ENCODE results near the gene DMRTC2.

Gene DMRTC2

DNA sequence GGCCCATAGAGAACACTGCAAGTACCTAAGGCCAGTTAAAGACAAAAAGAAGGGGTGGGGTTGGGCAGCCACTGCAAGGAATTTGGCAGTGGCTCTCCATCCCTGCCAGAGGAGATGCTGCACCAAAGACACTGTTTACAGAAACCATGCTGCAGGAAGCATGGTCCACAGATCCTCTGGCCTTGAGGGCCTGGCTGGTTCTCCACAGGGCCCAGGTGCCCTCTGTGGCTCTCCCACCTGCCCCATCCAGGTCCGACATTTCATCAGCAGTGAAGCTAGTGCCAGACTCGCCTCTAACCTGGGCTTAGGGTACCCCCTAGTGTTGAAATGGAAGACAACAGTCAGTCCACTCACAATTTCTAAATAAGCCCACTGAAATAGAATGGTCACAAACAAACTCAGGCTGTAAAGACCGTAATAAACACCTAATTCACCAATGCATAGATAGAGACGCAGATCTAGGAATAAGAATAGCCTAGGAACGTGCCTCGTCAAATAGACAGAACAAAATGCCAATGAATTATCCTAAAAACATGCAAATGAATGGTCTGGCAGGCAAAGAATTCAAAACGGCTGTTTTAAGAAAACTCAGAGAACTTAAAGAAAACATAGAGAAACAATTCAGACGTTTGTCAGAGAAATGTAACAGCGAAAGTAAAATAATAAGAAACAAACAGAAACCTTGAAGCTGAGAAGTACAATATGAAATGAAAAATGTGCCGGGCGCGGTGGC is 23.7 kb upstream of the DMRTC2 start:
- H3K4me3 ChIP-seq: no peak overlapping the region
- H3K4me1 ChIP-seq: no peaks in the 10 kb centered on the region
- TF ChIP-seq, protein P1, sequence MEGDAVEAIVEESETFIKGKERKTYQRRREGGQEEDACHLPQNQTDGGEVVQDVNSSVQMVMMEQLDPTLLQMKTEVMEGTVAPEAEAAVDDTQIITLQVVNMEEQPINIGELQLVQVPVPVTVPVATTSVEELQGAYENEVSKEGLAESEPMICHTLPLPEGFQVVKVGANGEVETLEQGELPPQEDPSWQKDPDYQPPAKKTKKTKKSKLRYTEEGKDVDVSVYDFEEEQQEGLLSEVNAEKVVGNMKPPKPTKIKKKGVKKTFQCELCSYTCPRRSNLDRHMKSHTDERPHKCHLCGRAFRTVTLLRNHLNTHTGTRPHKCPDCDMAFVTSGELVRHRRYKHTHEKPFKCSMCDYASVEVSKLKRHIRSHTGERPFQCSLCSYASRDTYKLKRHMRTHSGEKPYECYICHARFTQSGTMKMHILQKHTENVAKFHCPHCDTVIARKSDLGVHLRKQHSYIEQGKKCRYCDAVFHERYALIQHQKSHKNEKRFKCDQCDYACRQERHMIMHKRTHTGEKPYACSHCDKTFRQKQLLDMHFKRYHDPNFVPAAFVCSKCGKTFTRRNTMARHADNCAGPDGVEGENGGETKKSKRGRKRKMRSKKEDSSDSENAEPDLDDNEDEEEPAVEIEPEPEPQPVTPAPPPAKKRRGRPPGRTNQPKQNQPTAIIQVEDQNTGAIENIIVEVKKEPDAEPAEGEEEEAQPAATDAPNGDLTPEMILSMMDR (IDR thresholded peaks at IDR 0.05): peak in 1 of 2 experiments; percentile 12
- DNase-seq: no peak
- H3K9me3 ChIP-seq: no peaks in the 10 kb centered on the region
- no peaks in the 10 kb centered on the region for H3K36me3 ChIP-seq
- no peak overlapping the region for H3K27ac ChIP-seq
- intact Hi-C loops (cut with DNase I; ENCODE audit: low total_unique reads): no loop called here
- peaks cover 0 to 10% of the 10 kb centered on the region in 2 donors for H3K27me3 ChIP-seq

DNA sequence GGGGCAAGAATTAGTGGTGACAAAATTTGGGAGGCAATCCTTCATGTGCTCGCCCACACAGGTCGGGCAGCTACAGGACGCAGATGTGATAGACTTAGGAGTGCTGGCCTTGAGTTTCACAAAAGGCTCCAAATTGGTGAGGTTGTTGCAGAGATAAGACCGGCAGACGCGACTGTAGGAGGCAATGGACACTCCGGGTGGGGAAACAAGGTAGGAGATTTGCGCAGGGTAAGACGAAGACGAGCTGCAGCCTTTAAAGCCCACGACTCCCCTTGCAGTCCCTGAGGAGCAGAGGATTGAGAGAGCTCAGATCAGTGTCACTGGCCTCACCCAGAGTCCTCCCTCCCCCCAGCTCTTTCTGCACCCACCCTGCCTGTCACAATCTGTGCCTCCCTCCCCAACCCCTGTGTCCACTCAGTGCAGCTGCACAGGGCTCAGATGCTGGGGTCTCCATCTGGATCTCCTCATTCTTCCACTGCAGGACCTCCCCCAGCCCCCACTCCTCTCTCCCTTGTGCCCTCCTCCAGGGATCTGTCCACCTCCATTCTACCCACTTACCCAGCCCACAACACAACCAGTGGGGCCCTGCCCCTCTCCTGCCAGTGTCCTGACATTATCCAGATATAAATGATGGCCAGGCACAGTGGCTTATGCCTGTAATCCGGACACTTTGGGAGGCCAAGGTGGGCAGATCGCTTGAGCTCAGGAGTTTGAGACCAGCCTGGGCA is 6.7 kb upstream of the DMRTC2 start:
- Histone ChIP-seq H3K4me1 (no peaks in the 10 kb centered on the region), H3K27ac (no peak overlapping the region), H3K9me3 (no peaks in the 10 kb centered on the region), H3K27me3 (peaks cover 0 to 49% of the 10 kb centered on the region in 2 donors), H3K36me3 (no peaks in the 10 kb centered on the region), H3K4me3 (no peak overlapping the region)
- intact Hi-C loops (cut with DNase I; ENCODE audit: low total_unique reads): no loop called here
- DNase-seq: no peak
- TF ChIP-seq, protein P1 (IDR thresholded peaks at IDR 0.05): no peak

DNA sequence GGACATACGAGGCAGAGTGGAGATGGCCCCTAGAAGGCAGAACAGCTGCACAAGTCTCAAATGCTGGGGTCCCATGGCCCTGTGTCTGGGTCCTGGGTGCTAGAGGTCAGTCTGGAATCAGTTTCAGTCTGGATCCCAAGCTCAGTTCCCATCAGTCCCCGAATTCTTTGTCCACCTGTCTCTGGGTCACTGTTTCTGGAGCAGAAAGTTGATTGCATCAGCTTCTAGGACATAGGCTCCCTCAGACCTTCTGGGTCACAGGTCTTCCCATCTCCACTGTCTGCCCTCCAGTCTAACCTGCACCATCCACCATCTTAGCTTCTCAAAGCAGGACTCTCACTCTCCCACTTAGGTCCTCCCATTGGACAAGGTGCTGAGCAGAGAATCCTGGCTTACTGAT is 5.6 kb upstream of the DMRTC2 start:
- DNase-seq: no peak
- Histone ChIP-seq H3K4me1 (no peaks in the 10 kb centered on the region), H3K27me3 (peaks cover 0 to 54% of the 10 kb centered on the region in 2 donors), H3K9me3 (no peaks in the 10 kb centered on the region), H3K4me3 (no peak overlapping the region), H3K27ac (no peak overlapping the region), H3K36me3 (no peaks in the 10 kb centered on the region)
- intact Hi-C loops (cut with DNase I; ENCODE audit: low total_unique reads): no loop called here
- TF ChIP-seq, protein P1 (IDR thresholded peaks at IDR 0.05): no peak

DNA sequence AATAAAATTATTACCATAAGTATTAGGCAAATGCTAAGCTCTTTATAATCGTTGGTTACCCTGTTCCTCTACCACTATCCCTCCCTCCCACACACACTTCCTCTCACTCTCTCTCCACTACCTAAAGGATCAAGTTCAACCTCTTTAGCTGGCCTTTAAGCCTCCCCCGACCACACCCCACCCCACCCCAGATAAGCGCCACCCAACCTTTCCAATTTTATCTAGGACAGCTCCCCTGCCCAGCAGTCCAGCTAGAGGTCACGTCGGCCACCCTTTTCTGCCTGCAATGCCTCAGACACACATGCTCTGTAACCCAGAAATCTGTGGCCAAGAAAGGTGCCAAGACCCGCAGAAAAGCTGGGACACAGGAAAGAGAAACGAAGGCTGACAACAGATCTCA is 1.5 kb upstream of the DMRTC2 start:
- Histone ChIP-seq H3K36me3 (no peaks in the 10 kb centered on the region), H3K27ac (no peak overlapping the region), H3K4me1 (no peaks in the 10 kb centered on the region), H3K4me3 (no peak overlapping the region), H3K27me3 (peaks cover 0 to 27% of the 10 kb centered on the region in 2 donors), H3K9me3 (no peaks in the 10 kb centered on the region)
- TF ChIP-seq, protein P1 (IDR thresholded peaks at IDR 0.05): no peak
- intact Hi-C loops (cut with DNase I; ENCODE audit: low total_unique reads): no loop called here
- DNase-seq: peak in 1 of 2 donors; percentile 4

DNA sequence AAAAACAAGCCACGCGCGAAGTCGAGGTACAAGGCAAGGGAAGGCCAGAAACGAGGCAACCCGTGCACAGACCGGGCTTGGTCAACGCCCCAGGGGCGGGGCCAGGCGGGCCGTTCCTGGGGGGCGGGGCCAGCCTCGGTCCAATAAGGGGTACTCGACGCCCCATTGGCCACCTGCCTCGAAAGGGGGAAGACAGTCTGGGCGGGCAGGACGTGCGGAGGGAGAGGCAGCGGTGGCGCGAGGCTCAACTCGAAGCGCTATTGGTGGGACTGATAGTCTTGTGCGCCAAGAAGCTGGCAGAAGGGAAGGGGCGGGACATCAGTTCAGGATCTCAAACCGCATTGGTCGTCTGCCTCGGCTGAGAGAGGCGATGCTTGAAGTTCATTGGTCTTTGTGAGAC is 241 bp upstream of the DMRTC2 start, which contains the start of gene LYPD4:
Gene LYPD4, minus strand, starts transcription at position 83 of the 400 bp plus-strand sequence. CDS start 5,398 bp downstream, outside the sequence.
- Histone ChIP-seq H3K36me3 (no peaks in the 10 kb centered on the region), H3K27ac (no peak within 1 kb of the TSS), H3K9me3 (no peaks in the 10 kb centered on the region), H3K27me3 (peaks cover 0 to 24% of the 10 kb centered on the region in 2 donors), H3K4me3 (no peak within 1 kb of the TSS), H3K4me1 (no peaks in the 10 kb centered on the region)
- intact Hi-C loops (cut with DNase I; ENCODE audit: low total_unique reads): no loop called here
- peak in 1 of 2 donors; percentile 62 for DNase-seq
- TF ChIP-seq, protein P1 (IDR thresholded peaks at IDR 0.05): no peak

Measured in tibial artery (tissue), 4 donors.